Measurements from ENCODE around the gene TRNP1. TPM values are rescaled to one million over a fixed set of nuclear protein-coding genes. Genes with fewer than 3 reads are reported as not detected.
A peak's percentile ranks its signal among the peaks of the same experiment; 100 is the strongest.

The TRNP1 gene
- total and polyA plus RNA-seq, 3 donors from 2014 or later: 4.3 to 7.7 (median 5.7) TPM

- Histone ChIP-seq H3K4me3 (peak overlapping the region; percentile 50 to 61), H3K27ac (no peak overlapping the region), H3K9me3 (no peaks in the 10 kb centered on the region), H3K4me1 (peaks cover 34% of the 10 kb centered on the region), H3K27me3 (no peaks in the 10 kb centered on the region), H3K36me3 (ENCODE audit: low read depth, missing control alignments) (no peaks in the 10 kb centered on the region)
- no peak for DNase-seq
- TF ChIP-seq CTCF (IDR thresholded peaks at IDR 0.05): no peak
- no peak for TF ChIP-seq POLR2A (IDR thresholded peaks at IDR 0.05)
- intact Hi-C loops (cut with DNase I; ENCODE audit: low total_unique reads): loop anchor here (10.0 kb wide), 1 partner anchor 100 kb away; no protein-coding TSS in a partner anchor
- WGBS, 2 donors: 49% methylated on average over 11 to 15 of the region's 15 CpGs
Measured at GRCh38 chr1:26994787-26995517, 1.5 kb downstream of the TRNP1 start.

- H3K27me3 ChIP-seq: no peaks in the 10 kb centered on the region
- H3K4me1 ChIP-seq: peaks cover 35% of the 10 kb centered on the region
- H3K36me3 ChIP-seq (ENCODE audit: low read depth, missing control alignments): no peaks in the 10 kb centered on the region
- no peak for DNase-seq
- intact Hi-C loops (cut with DNase I; ENCODE audit: low total_unique reads): loop anchor here (10.0 kb wide), 1 partner anchor 99 kb away; no protein-coding TSS in a partner anchor
- 65 to 71% methylated on average over 1 of the region's 1 CpG for WGBS, 2 donors
- H3K4me3 ChIP-seq: no peak overlapping the region
- no peak overlapping the region for H3K27ac ChIP-seq
- H3K9me3 ChIP-seq: no peaks in the 10 kb centered on the region
- no peak for TF ChIP-seq POLR2A (IDR thresholded peaks at IDR 0.05)
Measured at GRCh38 chr1:26996024-26996423, 2.5 kb downstream of the TRNP1 start.

- H3K27ac ChIP-seq: no peak overlapping the region
- H3K4me1 ChIP-seq: peaks cover 35% of the 10 kb centered on the region
- TF ChIP-seq CTCF (IDR thresholded peaks at IDR 0.05) (no peak), POLR2A (IDR thresholded peaks at IDR 0.05) (no peak)
- H3K4me3 ChIP-seq: no peak overlapping the region
- no peaks in the 10 kb centered on the region for H3K9me3 ChIP-seq
- 72% methylated on average over 4 of the region's 4 CpGs for WGBS, 2 donors
- intact Hi-C loops (cut with DNase I; ENCODE audit: low total_unique reads): loop anchor here (10.0 kb wide), 1 partner anchor 98 kb away; no protein-coding TSS in a partner anchor
- no peak for DNase-seq
- no peaks in the 10 kb centered on the region for H3K36me3 ChIP-seq (ENCODE audit: low read depth, missing control alignments)
- no peaks in the 10 kb centered on the region for H3K27me3 ChIP-seq
Measured at GRCh38 chr1:26996665-26997064, 3.2 kb downstream of the TRNP1 start.

- TF ChIP-seq POLR2A (IDR thresholded peaks at IDR 0.05) (no peak), CTCF (IDR thresholded peaks at IDR 0.05) (no peak)
- Histone ChIP-seq H3K27ac (peak overlapping the region; percentile 49 to 81), H3K4me1 (peaks cover 31% of the 10 kb centered on the region), H3K27me3 (no peaks in the 10 kb centered on the region), H3K36me3 (ENCODE audit: low read depth, missing control alignments) (no peaks in the 10 kb centered on the region), H3K4me3 (no peak overlapping the region), H3K9me3 (no peaks in the 10 kb centered on the region)
- 87 to 90% methylated on average over 11 of the region's 11 CpGs for WGBS, 2 donors
- intact Hi-C loops (cut with DNase I; ENCODE audit: low total_unique reads): loop anchor here (10.0 kb wide), 1 partner anchor 96 kb away; no protein-coding TSS in a partner anchor
- DNase-seq: no peak
Measured at GRCh38 chr1:26998429-26999300, 5.2 kb downstream of the TRNP1 start.

GRCh38 chr1:26999440-26999987 is 6.0 kb downstream of the TRNP1 start:
- peak; percentile 85 for DNase-seq
- TF ChIP-seq POLR2A (IDR thresholded peaks at IDR 0.05) (no peak), CTCF (IDR thresholded peaks at IDR 0.05) (no peak)
- intact Hi-C loops (cut with DNase I; ENCODE audit: low total_unique reads): loop anchor here (10.0 kb wide), 1 partner anchor 95 kb away; no protein-coding TSS in a partner anchor
- Histone ChIP-seq H3K4me3 (no peak overlapping the region), H3K4me1 (peaks cover 31% of the 10 kb centered on the region), H3K27me3 (no peaks in the 10 kb centered on the region), H3K36me3 (ENCODE audit: low read depth, missing control alignments) (no peaks in the 10 kb centered on the region), H3K27ac (peak overlapping the region; percentile 49 to 81), H3K9me3 (no peaks in the 10 kb centered on the region)
- 53 to 61% methylated on average over 7 of the region's 7 CpGs for WGBS, 2 donors

All from testis (tissue), 3 donors.